HEK293 (cell line): ENCODE results near the gene FILIP1L.
A peak's percentile ranks its signal among the peaks of the same experiment; 100 is the strongest.

Source experiments
- CTCF ChIA-PET: fragments of 350-600 bp; formaldehyde crosslinking; extraction: SDS; loops from one replicate; lab custom pipeline; 2021; ENCODE audit warnings: antibody characterized with exemption; lab: Yijun Ruan, JAX
- POLR2A ChIA-PET: fragments of 300-600 bp; formaldehyde crosslinking; extraction: SDS; loops from one replicate; lab custom pipeline; 2020; ENCODE audit warnings: antibody characterized with exemption, inconsistent platforms; lab: Yijun Ruan, JAX
- H3K27ac ChIP-seq: fragments of 200-500 bp; sonication (Bioruptor generic); 2 replicates; pipeline ENCODE4 v1.5.1; 2014; ENCODE audit warnings: low read depth, low read length, control low read depth, inconsistent platforms; ENCODE audit errors: extremely low read depth
- H3K36me3 ChIP-seq, 2 experiments: fragments of 200-500 bp in 1 of 2; sonication (Bioruptor generic) in 1 of 2; 1 replicate in 1 of 2; 2 replicates in 1 of 2; pipeline ENCODE4 v1.5.1; 2014 to 2017; ENCODE audit warnings: inconsistent platforms in 2 of 2, low read length in 2 of 2; ENCODE audit not compliant: control insufficient read depth in 2 of 2, insufficient read depth in 1 of 2
- H3K4me1 ChIP-seq: fragments of 200-500 bp; sonication (Bioruptor generic); 2 replicates; pipeline ENCODE4 v1.5.1; 2014; ENCODE audit warnings: mild to moderate bottlenecking, low read length, inconsistent platforms; ENCODE audit not compliant: control insufficient read depth, insufficient read depth
- H3K4me3 ChIP-seq: 2 replicates; pipeline ENCODE4 v1.5.1; 2011; ENCODE audit warnings: low read depth, mild to moderate bottlenecking, control low read depth, low read length, moderate library complexity
- H3K9me3 ChIP-seq: fragments of 200-500 bp; sonication (Bioruptor generic); 2 replicates; pipeline ENCODE4 v1.5.1; 2014; ENCODE audit warnings: low read depth, low read length, inconsistent platforms; ENCODE audit not compliant: control insufficient read depth, insufficient read depth
- CTCF ChIP-seq: fragments of 450-650 bp; formaldehyde crosslinking; IDR thresholded peaks from 2 replicates; pipeline ENCODE4 v1.5.1; 2016; ENCODE audit warnings: missing biosample characterization, missing genetic modification characterization
- HOXA7 ChIP-seq: sonication (generic); formaldehyde crosslinking; IDR thresholded peaks from 2 replicates; pipeline ENCODE4 v1.8.1; 2022; ENCODE audit warnings: missing genetic modification reagents, borderline replicate concordance
- KLF1 ChIP-seq: fragments of 450-650 bp; formaldehyde crosslinking; IDR thresholded peaks from 2 replicates; pipeline ENCODE4 v1.5.1; 2016; ENCODE audit warnings: missing biosample characterization, missing genetic modification characterization
- ZBTB17 ChIP-seq: fragments of 450-650 bp; formaldehyde crosslinking; IDR thresholded peaks from 2 replicates; pipeline ENCODE4 v1.5.1; 2016; ENCODE audit warnings: missing biosample characterization, missing genetic modification characterization
- ZBTB44 ChIP-seq: fragments of 450-650 bp; IDR thresholded peaks from 2 replicates; pipeline ENCODE4 v1.5.1; 2018; ENCODE audit warnings: missing biosample characterization, mild to moderate bottlenecking, missing genetic modification characterization
- ZNF18 ChIP-seq: fragments of 450-650 bp; formaldehyde crosslinking; IDR thresholded peaks from 2 replicates; pipeline ENCODE4 v1.5.1; 2016; ENCODE audit warnings: missing biosample characterization, missing genetic modification characterization
- ZNF211 ChIP-seq: fragments of 450-650 bp; formaldehyde crosslinking; IDR thresholded peaks from 2 replicates; pipeline ENCODE4 v1.5.1; 2016; ENCODE audit warnings: low read depth, missing biosample characterization, missing genetic modification characterization
- ZNF23 ChIP-seq: fragments of 450-650 bp; formaldehyde crosslinking; IDR thresholded peaks from 2 replicates; pipeline ENCODE4 v1.5.1; 2016; ENCODE audit warnings: missing biosample characterization, missing genetic modification characterization, borderline replicate concordance
- ZNF354C ChIP-seq: fragments of 450-650 bp; formaldehyde crosslinking; IDR thresholded peaks from 2 replicates; pipeline ENCODE4 v1.5.1; 2016; ENCODE audit warnings: missing biosample characterization, missing genetic modification characterization, low read depth, borderline replicate concordance
- ZNF488 ChIP-seq: fragments of 450-650 bp; formaldehyde crosslinking; IDR thresholded peaks from 2 replicates; pipeline ENCODE4 v1.5.1; 2016; ENCODE audit warnings: missing biosample characterization, missing genetic modification characterization
- ZNF544 ChIP-seq: fragments of 450-650 bp; formaldehyde crosslinking; IDR thresholded peaks from 2 replicates; pipeline ENCODE4 v1.5.0; 2017; ENCODE audit warnings: missing biosample characterization, missing genetic modification characterization
- ZNF596 ChIP-seq: fragments of 450-650 bp; IDR thresholded peaks from 2 replicates; pipeline ENCODE4 v1.5.0; 2018; ENCODE audit warnings: missing biosample characterization, mild to moderate bottlenecking, missing genetic modification characterization, moderate library complexity
- ZNF654 ChIP-seq: fragments of 450-650 bp; formaldehyde crosslinking; IDR thresholded peaks from 2 replicates; pipeline ENCODE4 v1.5.1; 2016; ENCODE audit warnings: low read depth, missing biosample characterization, missing genetic modification characterization
- ZNF658 ChIP-seq: fragments of 450-650 bp; formaldehyde crosslinking; IDR thresholded peaks from 2 replicates; pipeline ENCODE4; 2016; ENCODE audit warnings: missing biosample characterization, missing genetic modification characterization
- ZNF660 ChIP-seq: fragments of 450-650 bp; IDR thresholded peaks from 2 replicates; pipeline ENCODE4 v1.5.1; 2018; ENCODE audit warnings: missing biosample characterization, mild to moderate bottlenecking, missing genetic modification characterization
- ZNF776 ChIP-seq: fragments of 450-650 bp; formaldehyde crosslinking; IDR thresholded peaks from 2 replicates; pipeline ENCODE4 v1.5.0; 2017; ENCODE audit warnings: missing biosample characterization, missing genetic modification characterization, borderline replicate concordance
- ZNF792 ChIP-seq: fragments of 450-650 bp; formaldehyde crosslinking; IDR thresholded peaks from 2 replicates; pipeline ENCODE4 v1.5.1; 2016; ENCODE audit warnings: missing biosample characterization, missing genetic modification characterization
- ZNF837 ChIP-seq: fragments of 450-650 bp; formaldehyde crosslinking; IDR thresholded peaks from 2 replicates; pipeline ENCODE4 v1.5.1; 2016; ENCODE audit warnings: missing biosample characterization, missing genetic modification characterization

The FILIP1L gene

GRCh38 chr3:100069472-100069871 lies 44.8 kb downstream of the FILIP1L start:
- TF ChIP-seq ZNF211 (tag by site-specific recombination): no peak
- TF ChIP-seq KLF1 (tag by site-specific recombination): no peak
- no peak for TF ChIP-seq ZNF654 (tag by site-specific recombination)
- TF ChIP-seq ZNF23 (tag by site-specific recombination): no peak
- no peak for TF ChIP-seq ZNF488 (tag by site-specific recombination)
- TF ChIP-seq ZNF837 (tag by site-specific recombination): no peak
- TF ChIP-seq ZNF596: no peak
- no peak for TF ChIP-seq ZNF776 (tag by site-specific recombination)
- TF ChIP-seq ZNF658: no peak
- H3K4me1 ChIP-seq: no peaks in the 10 kb centered on the region
- CTCF ChIA-PET: interaction anchor here (0.5 to 2.5 kb wide), 18 partner anchors 9 to 240 kb away, joined by 3 to 17 read pairs (median 4); partner anchors contain the start of gene TBC1D23

GRCh38 chr3:100068826-100069225 lies 45.5 kb downstream of the FILIP1L start:
- no peaks in the 10 kb centered on the region for H3K36me3 ChIP-seq
- POLR2A ChIA-PET: interaction anchor here (1.5 kb wide), 1 partner anchor 192 kb away, joined by 5 read pairs; the partner anchor contains the start of gene TBC1D23

More at GRCh38 chr3:100069472-100069871, 44.8 kb downstream of the FILIP1L start:
- H3K27ac ChIP-seq: no peak overlapping the region
- no peaks in the 10 kb centered on the region for H3K9me3 ChIP-seq
- POLR2A ChIA-PET: interaction anchor here (1.5 kb wide), 1 partner anchor 191 kb away, joined by 5 read pairs; the partner anchor contains the start of gene TBC1D23
- H3K4me3 ChIP-seq: no peak overlapping the region
- H3K36me3 ChIP-seq: no peaks in the 10 kb centered on the region

More at GRCh38 chr3:100068826-100069225, 45.5 kb downstream of the FILIP1L start:
- Histone ChIP-seq H3K9me3 (no peaks in the 10 kb centered on the region), H3K4me3 (no peak overlapping the region), H3K4me1 (no peaks in the 10 kb centered on the region), H3K27ac (no peak overlapping the region)
- CTCF ChIA-PET: interaction anchor here (0.5 to 2.5 kb wide), 22 partner anchors 8 to 295 kb away, joined by 3 to 17 read pairs (median 4); partner anchors contain the start of gene TBC1D23
- TF ChIP-seq ZNF544 (tag by site-specific recombination): no peak
- TF ChIP-seq ZNF660 (tag by site-specific recombination): no peak
- TF ChIP-seq ZNF354C (tag by site-specific recombination): no peak
- TF ChIP-seq HOXA7: no peak
- TF ChIP-seq ZBTB17: peak; percentile 30; the same call in 1 of the 2 replicates
- TF ChIP-seq ZNF18 (tag by site-specific recombination): no peak
- TF ChIP-seq ZNF654 (tag by site-specific recombination): peak; percentile 78
- peak; percentile 26; the same call in 1 of the 2 replicates for TF ChIP-seq CTCF (tag by site-specific recombination)
- no peak for TF ChIP-seq ZBTB44 (tag by site-specific recombination)
- no peak for TF ChIP-seq ZNF792 (tag by site-specific recombination)
